ENCODE measurements around the gene SGMS1.
"Not testable (repeated sequence)": the region's sequence is repeated elsewhere in the genome, so short reads cannot be mapped to it uniquely, and the experiment has no call there.

Gene SGMS1

DNA sequence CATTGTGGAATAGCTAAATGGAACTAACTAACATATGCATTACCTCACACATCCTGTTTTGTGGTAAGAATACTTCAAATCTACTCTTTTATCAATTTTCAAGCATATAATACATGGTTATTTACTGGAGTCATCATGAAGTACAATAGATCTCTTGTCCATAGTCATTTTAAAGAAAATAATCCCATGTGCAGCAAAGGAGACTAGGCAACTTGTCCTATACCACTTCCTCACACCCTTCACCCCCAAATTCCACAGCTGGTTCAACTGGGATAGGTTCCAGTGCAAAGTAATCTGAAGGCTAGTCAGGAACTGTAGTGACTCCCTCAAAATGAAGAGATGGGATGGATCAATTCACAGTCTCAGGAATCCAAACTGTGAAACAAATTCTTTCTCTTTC is 176.1 kb downstream of the SGMS1 start:
- Histone ChIP-seq H3K27me3 (ENCODE audit: insufficient read depth, low read length) (no peaks in the 10 kb centered on the region), H3K27ac (ENCODE audit: low read depth, low read length) (no peak overlapping the region), H3K4me1 (ENCODE audit: insufficient read depth, low read length) (peaks cover 10% of the 10 kb centered on the region; the same call in 1 of the 2 replicates)

DNA sequence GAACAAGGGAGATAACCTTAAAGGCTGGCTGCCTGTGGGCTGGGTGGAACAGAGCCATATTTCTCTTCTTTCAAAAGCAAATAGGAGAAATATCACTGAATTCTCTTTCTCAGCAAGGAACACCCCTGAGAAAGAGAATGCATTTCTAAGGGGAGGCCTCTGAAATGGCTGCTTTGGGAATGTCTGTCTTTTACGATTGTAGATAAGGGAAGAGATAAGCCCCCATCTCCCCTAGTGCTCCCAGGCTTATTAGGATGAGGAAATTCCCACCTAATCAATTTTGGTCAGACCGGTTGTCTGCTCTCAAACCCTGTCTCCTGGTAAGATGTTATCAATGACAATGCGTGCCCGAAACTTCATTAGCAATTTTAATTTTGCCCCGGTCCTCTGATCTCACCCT is 178.0 kb downstream of the SGMS1 start:
- not testable (repeated sequence) for H3K36me3 ChIP-seq (ENCODE audit: insufficient read depth, low read length); H3K4me3 ChIP-seq (ENCODE audit: low read length); H3K9ac ChIP-seq (ENCODE audit: low read depth, low read length); H3K9me3 ChIP-seq (ENCODE audit: insufficient read depth, low read depth, low read length); H3K27me3 ChIP-seq (ENCODE audit: insufficient read depth, low read length)
- WGBS = 61% methylated on average over 5 of the region's 5 CpGs
- peak overlapping the region; percentile 63; the same call in 1 of the 2 replicates for H3K27ac ChIP-seq (ENCODE audit: low read depth, low read length)
- peaks cover 15% of the 10 kb centered on the region; the same call in 1 of the 2 replicates for H3K4me1 ChIP-seq (ENCODE audit: insufficient read depth, low read length)

More for the DNA sequence above, 176.1 kb downstream of the SGMS1 start:
- H3K4me3 ChIP-seq (ENCODE audit: low read length) = no peak overlapping the region
- peaks cover 7% of the 10 kb centered on the region; the same call in 1 of the 2 replicates for H3K9me3 ChIP-seq (ENCODE audit: insufficient read depth, low read depth, low read length)
- H3K36me3 ChIP-seq (ENCODE audit: insufficient read depth, low read length) = peaks cover 2% of the 10 kb centered on the region; the same call in 1 of the 2 replicates
- H3K9ac ChIP-seq (ENCODE audit: low read depth, low read length) = no peak overlapping the region

DNA sequence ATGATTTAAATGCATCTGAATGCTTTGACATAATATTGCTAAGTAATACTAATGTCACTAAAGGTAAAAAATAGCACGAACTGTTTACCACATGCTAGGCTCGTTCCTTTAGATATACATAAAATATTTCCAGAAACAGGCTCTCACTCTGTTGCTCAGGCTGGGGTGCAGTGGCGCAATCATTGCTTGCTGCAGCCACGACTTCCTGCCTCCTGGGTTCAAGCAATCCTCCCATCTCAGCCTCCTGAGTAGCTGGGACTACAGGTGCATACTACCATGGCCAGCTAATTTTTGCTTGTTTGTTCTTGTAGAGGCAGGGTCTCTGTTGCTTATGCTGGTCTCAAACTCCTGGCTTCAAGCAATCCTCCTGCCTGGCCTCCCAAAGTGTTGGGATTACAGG is 183.3 kb downstream of the SGMS1 start:
- no peaks in the 10 kb centered on the region for H3K36me3 ChIP-seq (ENCODE audit: insufficient read depth, low read length)
- H3K27me3 ChIP-seq (ENCODE audit: insufficient read depth, low read length) = no peaks in the 10 kb centered on the region
- no peak overlapping the region for H3K27ac ChIP-seq (ENCODE audit: low read depth, low read length)
- no peaks in the 10 kb centered on the region for H3K9me3 ChIP-seq (ENCODE audit: insufficient read depth, low read depth, low read length)
- H3K4me1 ChIP-seq (ENCODE audit: insufficient read depth, low read length) = peaks cover 11% of the 10 kb centered on the region; the same call in 1 of the 2 replicates
- no peak overlapping the region for H3K9ac ChIP-seq (ENCODE audit: low read depth, low read length)
- 99% methylated on average over 4 of the region's 4 CpGs for WGBS
- H3K4me3 ChIP-seq (ENCODE audit: low read length) = no peak overlapping the region

DNA sequence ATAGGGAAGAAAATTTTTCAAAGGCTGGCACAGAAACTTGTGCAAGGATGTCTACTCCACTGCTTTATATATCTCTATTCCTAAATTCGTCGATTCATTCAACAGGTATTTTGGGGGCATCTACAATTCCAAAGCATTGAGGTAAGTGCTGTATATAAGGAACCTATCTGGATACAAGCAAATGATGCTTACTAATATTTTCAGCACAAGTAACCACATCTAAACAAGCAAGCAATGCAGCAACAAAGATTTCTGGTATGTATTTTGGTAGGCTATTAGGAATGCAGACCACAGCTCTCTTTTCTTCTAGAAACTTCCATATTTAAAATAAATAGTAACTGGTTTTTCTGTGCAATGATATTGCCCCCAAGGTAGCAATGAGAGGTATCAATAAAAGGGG is 183.9 kb downstream of the SGMS1 start:
- H3K4me1 ChIP-seq (ENCODE audit: insufficient read depth, low read length) = peaks cover 11% of the 10 kb centered on the region; the same call in 1 of the 2 replicates
- H3K36me3 ChIP-seq (ENCODE audit: insufficient read depth, low read length) = no peaks in the 10 kb centered on the region
- WGBS = 94% methylated on average over 2 of the region's 2 CpGs
- H3K9me3 ChIP-seq (ENCODE audit: insufficient read depth, low read depth, low read length) = no peaks in the 10 kb centered on the region
- H3K9ac ChIP-seq (ENCODE audit: low read depth, low read length) = no peak overlapping the region
- no peaks in the 10 kb centered on the region for H3K27me3 ChIP-seq (ENCODE audit: insufficient read depth, low read length)
- H3K4me3 ChIP-seq (ENCODE audit: low read length) = no peak overlapping the region
- no peak overlapping the region for H3K27ac ChIP-seq (ENCODE audit: low read depth, low read length)

DNA sequence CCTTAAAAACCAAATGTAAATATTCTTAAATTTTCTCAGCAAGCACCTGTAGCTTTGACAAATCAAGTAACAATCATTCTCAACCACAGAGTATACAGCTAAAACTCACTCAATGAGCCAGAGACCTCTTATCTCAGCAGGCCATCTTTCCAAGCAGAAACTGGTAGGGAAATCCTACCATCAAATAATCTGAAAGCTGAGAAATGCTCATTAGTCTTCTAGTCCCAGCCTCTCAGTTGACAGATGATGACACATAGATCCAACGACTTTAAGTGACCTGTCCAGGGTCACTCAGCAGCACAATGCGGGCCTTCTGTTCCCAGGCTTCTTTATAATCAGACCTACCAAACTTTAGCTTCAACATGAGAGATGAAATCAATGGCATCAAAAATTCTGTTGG is 184.6 kb downstream of the SGMS1 start:
- H3K9me3 ChIP-seq (ENCODE audit: insufficient read depth, low read depth, low read length) = no peaks in the 10 kb centered on the region
- H3K36me3 ChIP-seq (ENCODE audit: insufficient read depth, low read length) = no peaks in the 10 kb centered on the region
- H3K27ac ChIP-seq (ENCODE audit: low read depth, low read length) = no peak overlapping the region
- no peak overlapping the region for H3K4me3 ChIP-seq (ENCODE audit: low read length)
- no peaks in the 10 kb centered on the region for H3K27me3 ChIP-seq (ENCODE audit: insufficient read depth, low read length)
- 90% methylated on average over 2 of the region's 2 CpGs for WGBS
- H3K4me1 ChIP-seq (ENCODE audit: insufficient read depth, low read length) = peaks cover 11% of the 10 kb centered on the region; the same call in 1 of the 2 replicates
- no peak overlapping the region for H3K9ac ChIP-seq (ENCODE audit: low read depth, low read length)

DNA sequence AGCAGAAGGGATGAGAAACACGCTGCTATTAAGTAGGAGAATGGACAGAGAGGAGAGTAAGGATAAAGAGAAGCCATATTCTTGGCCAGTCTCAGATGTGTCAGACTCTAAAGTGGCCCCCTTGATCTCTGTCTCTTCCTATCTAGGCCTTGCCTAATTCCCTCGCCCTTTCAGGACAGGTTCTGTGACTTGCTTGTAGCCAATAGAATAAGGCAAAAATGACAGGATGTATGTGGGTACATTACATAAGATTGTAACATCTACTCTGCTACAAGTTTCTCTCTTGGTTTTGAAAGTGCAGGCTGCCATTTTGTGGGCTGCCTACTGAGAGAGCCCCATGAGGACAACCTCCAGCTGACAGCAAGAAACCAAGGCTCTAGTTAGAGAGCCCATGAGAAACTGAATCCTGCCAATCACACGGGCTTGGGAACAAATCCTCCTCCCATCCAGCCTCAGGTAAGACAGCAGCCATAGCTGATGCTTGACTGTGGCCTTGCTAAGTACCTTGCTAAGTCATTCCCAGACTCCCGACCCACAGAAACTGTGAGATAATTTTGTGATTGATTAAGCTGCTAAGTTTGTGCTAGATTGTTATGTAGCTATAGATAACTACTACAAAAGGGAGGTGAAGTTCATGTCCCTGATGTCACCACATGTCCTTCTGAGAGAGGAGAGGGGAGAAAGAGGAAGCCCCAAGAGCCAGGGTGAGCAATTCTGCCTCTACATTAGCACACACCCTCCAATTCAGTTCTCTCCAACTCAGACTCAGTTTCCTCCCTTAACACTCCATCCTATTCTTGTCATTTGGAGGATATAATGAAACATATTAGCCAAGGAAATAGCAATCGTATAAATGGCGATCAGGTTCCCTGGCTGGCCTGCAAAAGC is 185.5 kb downstream of the SGMS1 start:
- H3K9me3 ChIP-seq (ENCODE audit: insufficient read depth, low read depth, low read length) = no peaks in the 10 kb centered on the region

DNA sequence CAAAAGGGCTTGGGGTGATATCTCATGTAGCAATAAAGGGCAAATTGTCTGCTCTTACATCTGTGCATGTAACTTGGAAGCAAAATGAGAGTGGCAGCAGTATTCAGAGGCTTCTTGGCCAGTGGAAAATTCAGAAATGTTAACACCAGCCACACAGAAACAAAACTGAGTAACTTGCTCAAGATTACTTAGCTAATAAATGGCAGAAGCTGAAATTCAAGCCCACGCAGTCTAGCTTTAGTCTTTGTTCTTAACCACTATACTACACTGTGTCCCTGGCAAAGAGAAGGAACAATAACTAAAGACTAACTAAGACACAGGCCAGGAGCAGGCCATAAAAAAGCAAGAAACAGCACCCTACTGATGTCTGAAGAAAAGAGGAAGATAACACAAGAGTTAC is 186.5 kb downstream of the SGMS1 start:
- Histone ChIP-seq H3K9ac (ENCODE audit: low read depth, low read length) (no peak overlapping the region), H3K9me3 (ENCODE audit: insufficient read depth, low read depth, low read length) (no peaks in the 10 kb centered on the region), H3K27me3 (ENCODE audit: insufficient read depth, low read length) (no peaks in the 10 kb centered on the region), H3K36me3 (ENCODE audit: insufficient read depth, low read length) (no peaks in the 10 kb centered on the region), H3K4me1 (ENCODE audit: insufficient read depth, low read length) (peaks cover 7% of the 10 kb centered on the region), H3K4me3 (ENCODE audit: low read length) (no peak overlapping the region), H3K27ac (ENCODE audit: low read depth, low read length) (no peak overlapping the region)
- 88% methylated on average over 1 of the region's 1 CpG for WGBS

More for the DNA sequence above, 185.5 kb downstream of the SGMS1 start:
- Histone ChIP-seq H3K4me1 (ENCODE audit: insufficient read depth, low read length) (peaks cover 11% of the 10 kb centered on the region; the same call in 1 of the 2 replicates), H3K27me3 (ENCODE audit: insufficient read depth, low read length) (no peaks in the 10 kb centered on the region), H3K27ac (ENCODE audit: low read depth, low read length) (no peak overlapping the region), H3K9ac (ENCODE audit: low read depth, low read length) (no peak overlapping the region), H3K36me3 (ENCODE audit: insufficient read depth, low read length) (no peaks in the 10 kb centered on the region), H3K4me3 (ENCODE audit: low read length) (no peak overlapping the region)
- WGBS = 83% methylated on average over 6 of the region's 6 CpGs

DNA sequence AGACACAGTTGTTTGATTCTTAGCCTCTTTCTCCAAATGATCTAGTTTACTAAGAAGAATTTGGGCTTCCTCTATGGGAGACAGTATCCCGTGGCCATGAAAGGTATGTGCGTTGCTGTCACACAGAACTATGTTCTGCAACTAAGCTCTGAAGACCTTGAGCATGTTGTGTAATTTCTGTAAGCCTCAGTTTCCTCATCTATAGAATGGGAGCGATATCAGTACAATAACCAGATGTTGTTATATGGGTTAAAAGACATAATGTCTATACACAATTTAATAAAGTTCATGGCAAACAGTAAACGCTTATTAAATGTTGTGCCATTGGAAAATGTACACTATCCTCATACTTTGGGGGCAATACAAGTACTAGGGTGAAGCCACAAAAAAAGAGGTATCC is 187.0 kb downstream of the SGMS1 start:
- no peaks in the 10 kb centered on the region for H3K36me3 ChIP-seq (ENCODE audit: insufficient read depth, low read length)
- peaks cover 11% of the 10 kb centered on the region for H3K4me1 ChIP-seq (ENCODE audit: insufficient read depth, low read length)
- no peak overlapping the region for H3K9ac ChIP-seq (ENCODE audit: low read depth, low read length)
- H3K9me3 ChIP-seq (ENCODE audit: insufficient read depth, low read depth, low read length) = no peaks in the 10 kb centered on the region
- 96% methylated on average over 2 of the region's 4 CpGs for WGBS
- no peak overlapping the region for H3K27ac ChIP-seq (ENCODE audit: low read depth, low read length)
- H3K27me3 ChIP-seq (ENCODE audit: insufficient read depth, low read length) = no peaks in the 10 kb centered on the region
- H3K4me3 ChIP-seq (ENCODE audit: low read length) = no peak overlapping the region

DNA sequence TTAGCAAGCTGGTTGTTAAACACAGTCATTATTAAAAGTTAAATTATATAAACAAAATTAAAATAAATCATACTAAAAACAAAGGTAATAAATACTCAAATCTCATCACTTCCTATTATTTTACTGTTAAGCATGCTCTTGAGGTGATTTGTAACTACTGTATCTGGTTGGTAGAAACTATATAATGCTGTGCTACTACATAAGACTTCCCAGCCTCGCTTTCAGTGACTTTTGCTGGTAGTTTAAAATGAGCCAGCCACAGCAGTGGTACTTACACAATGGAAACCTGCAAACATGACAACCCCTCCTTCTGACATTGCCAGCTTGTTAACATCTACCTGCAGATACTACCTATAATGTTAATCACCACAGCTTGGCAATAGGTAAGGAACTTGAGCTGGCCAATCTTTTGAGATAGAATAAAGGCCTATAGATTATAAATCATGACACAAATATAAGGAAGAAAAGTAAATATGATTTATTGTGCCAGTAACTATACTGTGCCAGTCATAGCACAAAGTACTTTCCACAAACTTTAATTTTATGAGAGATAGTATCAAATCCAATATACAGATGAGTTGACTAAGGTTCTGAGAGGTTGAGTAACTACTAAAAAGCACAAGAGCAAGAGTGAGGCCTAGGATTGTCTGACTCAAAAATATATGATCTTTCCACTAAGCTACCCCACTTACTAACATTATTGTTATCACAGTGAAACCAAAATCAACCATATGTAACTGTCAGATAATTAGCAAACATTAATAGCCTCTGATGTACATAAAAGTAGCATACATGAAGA is 191.3 kb downstream of the SGMS1 start:
- WGBS = 95% methylated on average over 1 of the region's 1 CpG
- no peaks in the 10 kb centered on the region for H3K36me3 ChIP-seq (ENCODE audit: insufficient read depth, low read length)
- H3K27me3 ChIP-seq (ENCODE audit: insufficient read depth, low read length) = no peaks in the 10 kb centered on the region
- no peak overlapping the region for H3K27ac ChIP-seq (ENCODE audit: low read depth, low read length)
- H3K9me3 ChIP-seq (ENCODE audit: insufficient read depth, low read depth, low read length) = no peaks in the 10 kb centered on the region
- no peak overlapping the region for H3K9ac ChIP-seq (ENCODE audit: low read depth, low read length)
- H3K4me1 ChIP-seq (ENCODE audit: insufficient read depth, low read length) = peaks cover 20% of the 10 kb centered on the region
- no peak overlapping the region for H3K4me3 ChIP-seq (ENCODE audit: low read length)

DNA sequence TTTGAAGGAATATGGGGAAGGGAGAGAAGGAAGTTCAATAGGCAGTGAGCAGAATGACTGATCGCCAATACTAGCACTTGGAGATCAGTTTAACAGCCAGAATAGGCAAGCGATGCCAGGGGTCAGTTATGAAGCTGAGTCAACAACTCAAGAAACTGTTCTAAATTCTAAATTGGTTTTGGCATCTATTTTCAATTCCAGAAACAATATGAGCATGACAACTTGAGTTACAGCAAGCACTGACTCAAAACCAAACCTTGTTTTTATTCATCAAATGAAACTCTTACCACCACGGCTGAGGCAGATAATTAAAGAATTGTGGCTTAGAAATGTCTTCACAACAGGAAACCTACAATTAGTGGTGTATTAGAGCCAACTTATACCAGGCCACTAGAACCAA is 192.0 kb downstream of the SGMS1 start:
- Histone ChIP-seq H3K27ac (ENCODE audit: low read depth, low read length) (no peak overlapping the region), H3K36me3 (ENCODE audit: insufficient read depth, low read length) (no peaks in the 10 kb centered on the region), H3K9ac (ENCODE audit: low read depth, low read length) (no peak overlapping the region), H3K27me3 (ENCODE audit: insufficient read depth, low read length) (no peaks in the 10 kb centered on the region), H3K4me1 (ENCODE audit: insufficient read depth, low read length) (peaks cover 20% of the 10 kb centered on the region), H3K4me3 (ENCODE audit: low read length) (no peak overlapping the region), H3K9me3 (ENCODE audit: insufficient read depth, low read depth, low read length) (no peaks in the 10 kb centered on the region)
- 99% methylated on average over 3 of the region's 3 CpGs for WGBS

DNA sequence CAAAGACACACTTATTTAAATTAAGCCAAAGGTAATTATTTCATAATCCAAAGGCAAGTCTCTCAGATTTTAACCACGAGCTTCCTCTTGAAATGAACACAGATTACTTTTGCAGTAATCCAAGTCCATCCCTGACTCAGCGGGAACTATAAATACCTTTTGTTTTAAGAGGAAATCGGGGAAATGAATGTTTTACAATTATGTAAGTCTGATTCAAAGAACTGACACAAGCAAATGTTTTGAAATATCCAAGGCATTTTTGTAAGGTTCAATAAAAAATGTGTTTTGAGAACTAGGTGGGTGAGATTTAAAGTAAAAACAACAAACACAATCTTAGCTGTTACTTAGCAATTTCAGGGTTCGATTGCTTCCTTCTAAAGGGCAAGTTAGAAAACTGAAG is 192.6 kb downstream of the SGMS1 start:
- WGBS = 96% methylated on average over 4 of the region's 4 CpGs
- no peaks in the 10 kb centered on the region for H3K27me3 ChIP-seq (ENCODE audit: insufficient read depth, low read length)
- peaks cover 20% of the 10 kb centered on the region for H3K4me1 ChIP-seq (ENCODE audit: insufficient read depth, low read length)
- no peak overlapping the region for H3K27ac ChIP-seq (ENCODE audit: low read depth, low read length)
- no peaks in the 10 kb centered on the region for H3K9me3 ChIP-seq (ENCODE audit: insufficient read depth, low read depth, low read length)
- no peak overlapping the region for H3K9ac ChIP-seq (ENCODE audit: low read depth, low read length)
- H3K4me3 ChIP-seq (ENCODE audit: low read length) = no peak overlapping the region
- H3K36me3 ChIP-seq (ENCODE audit: insufficient read depth, low read length) = no peaks in the 10 kb centered on the region
